ENCODE data around the gene TPRN. TPM values are rescaled to one million over a fixed set of nuclear protein-coding genes. Genes with fewer than 3 reads are reported as not detected.

The TPRN gene
- total and polyA plus RNA-seq, 9 donors = 0.68 to 18.4 (median 15.2) TPM

DNA sequence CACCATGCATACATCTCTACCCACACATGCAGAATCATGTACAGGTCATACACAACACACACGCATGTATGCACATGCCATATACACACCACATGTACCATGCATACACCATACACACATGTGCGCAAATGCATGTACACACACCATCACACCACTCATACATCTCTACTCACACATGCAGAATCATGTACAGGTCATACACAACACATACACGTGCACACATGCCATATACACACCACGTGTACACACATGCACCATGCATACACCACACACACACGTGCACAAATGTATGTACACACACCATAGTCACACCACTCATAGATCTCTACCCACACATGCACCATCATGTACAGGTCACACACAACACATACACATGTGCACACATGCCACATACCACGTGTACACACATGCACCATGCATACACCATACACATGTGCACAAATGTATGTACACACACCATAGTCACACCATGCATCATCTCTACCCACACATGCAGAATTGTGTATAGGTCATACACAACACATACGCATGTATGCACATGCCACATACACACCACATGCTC, 47.6 kb downstream of the TPRN start:
- 88 to 91% (median 90%) methylated on average over 7 of the region's 7 CpGs for WGBS, 3 donors
- DNase-seq = no peak
- no peaks in the 10 kb centered on the region for H3K27me3 ChIP-seq
- H3K27ac ChIP-seq = no peak overlapping the region
- intact Hi-C loops (cut with DNase I) = no loop called here
- TF ChIP-seq EP300 (IDR thresholded peaks at IDR 0.05) (no peak), POLR2A (IDR thresholded peaks at IDR 0.05) (no peak)
- TF ChIP-seq, protein P1, sequence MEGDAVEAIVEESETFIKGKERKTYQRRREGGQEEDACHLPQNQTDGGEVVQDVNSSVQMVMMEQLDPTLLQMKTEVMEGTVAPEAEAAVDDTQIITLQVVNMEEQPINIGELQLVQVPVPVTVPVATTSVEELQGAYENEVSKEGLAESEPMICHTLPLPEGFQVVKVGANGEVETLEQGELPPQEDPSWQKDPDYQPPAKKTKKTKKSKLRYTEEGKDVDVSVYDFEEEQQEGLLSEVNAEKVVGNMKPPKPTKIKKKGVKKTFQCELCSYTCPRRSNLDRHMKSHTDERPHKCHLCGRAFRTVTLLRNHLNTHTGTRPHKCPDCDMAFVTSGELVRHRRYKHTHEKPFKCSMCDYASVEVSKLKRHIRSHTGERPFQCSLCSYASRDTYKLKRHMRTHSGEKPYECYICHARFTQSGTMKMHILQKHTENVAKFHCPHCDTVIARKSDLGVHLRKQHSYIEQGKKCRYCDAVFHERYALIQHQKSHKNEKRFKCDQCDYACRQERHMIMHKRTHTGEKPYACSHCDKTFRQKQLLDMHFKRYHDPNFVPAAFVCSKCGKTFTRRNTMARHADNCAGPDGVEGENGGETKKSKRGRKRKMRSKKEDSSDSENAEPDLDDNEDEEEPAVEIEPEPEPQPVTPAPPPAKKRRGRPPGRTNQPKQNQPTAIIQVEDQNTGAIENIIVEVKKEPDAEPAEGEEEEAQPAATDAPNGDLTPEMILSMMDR (IDR thresholded peaks at IDR 0.05) = no peak
- no peaks in the 10 kb centered on the region for H3K36me3 ChIP-seq
- peaks cover 4% of the 10 kb centered on the region for H3K4me1 ChIP-seq (ENCODE audit: insufficient read depth)
- no peaks in the 10 kb centered on the region for H3K9me3 ChIP-seq
- no peak overlapping the region for H3K4me3 ChIP-seq

- no peak overlapping the region for H3K27ac ChIP-seq
- TF ChIP-seq, protein P1 (IDR thresholded peaks at IDR 0.05) = no peak
- TF ChIP-seq EP300 (IDR thresholded peaks at IDR 0.05) (no peak), POLR2A (IDR thresholded peaks at IDR 0.05) (no peak)
- no peaks in the 10 kb centered on the region for H3K36me3 ChIP-seq
- no peak overlapping the region for H3K4me3 ChIP-seq
- no peaks in the 10 kb centered on the region for H3K4me1 ChIP-seq (ENCODE audit: insufficient read depth)
- intact Hi-C loops (cut with DNase I) = no loop called here
- no peak for DNase-seq
- H3K27me3 ChIP-seq = no peaks in the 10 kb centered on the region
- no peaks in the 10 kb centered on the region for H3K9me3 ChIP-seq
- 16 to 50% (median 20%) methylated on average over 34 of the region's 34 CpGs for WGBS, 3 donors
Measured at GRCh38 chr9:137150617-137151457, 49.7 kb downstream of the TPRN start.

- Histone ChIP-seq H3K27me3 (no peaks in the 10 kb centered on the region), H3K27ac (no peak overlapping the region), H3K36me3 (no peaks in the 10 kb centered on the region), H3K4me3 (no peak overlapping the region), H3K9me3 (no peaks in the 10 kb centered on the region), H3K4me1 (ENCODE audit: insufficient read depth) (no peaks in the 10 kb centered on the region)
- TF ChIP-seq POLR2A (IDR thresholded peaks at IDR 0.05) = no peak
- TF ChIP-seq, protein P1 (IDR thresholded peaks at IDR 0.05) = no peak
- TF ChIP-seq EP300 (IDR thresholded peaks at IDR 0.05) = no peak
- DNase-seq = no peak
- intact Hi-C loops (cut with DNase I) = no loop called here
- 42 to 66% (median 51%) methylated on average over 20 of the region's 20 CpGs for WGBS, 3 donors
Measured at GRCh38 chr9:137149942-137150616, 50.5 kb downstream of the TPRN start.

DNA sequence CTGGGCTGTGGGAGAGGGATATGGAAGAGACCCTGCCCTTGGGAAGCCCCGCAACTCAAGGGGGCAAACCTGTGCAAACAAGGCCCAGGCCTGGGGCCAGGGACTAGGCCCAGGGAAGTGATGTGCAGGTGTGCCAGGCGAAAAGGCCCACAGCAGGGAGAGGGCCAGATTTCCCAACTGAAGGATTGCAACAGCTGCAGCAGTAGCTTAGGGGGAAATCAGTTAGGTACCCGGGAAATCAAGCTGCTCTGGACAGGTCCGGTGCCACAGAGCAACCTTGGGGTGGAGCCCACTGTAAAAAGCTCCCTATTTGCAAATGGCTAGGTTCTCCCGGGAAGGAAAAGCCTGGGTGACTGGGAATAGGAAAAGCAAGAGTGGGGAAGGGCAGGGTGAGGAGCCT, 51.2 kb downstream of the TPRN start:
- intact Hi-C loops (cut with DNase I) = no loop called here
- Histone ChIP-seq H3K4me3 (no peak overlapping the region), H3K9me3 (no peaks in the 10 kb centered on the region), H3K27me3 (no peaks in the 10 kb centered on the region), H3K36me3 (no peaks in the 10 kb centered on the region), H3K27ac (no peak overlapping the region), H3K4me1 (ENCODE audit: insufficient read depth) (no peaks in the 10 kb centered on the region)
- 77 to 81% (median 77%) methylated on average over 5 of the region's 5 CpGs for WGBS, 3 donors
- TF ChIP-seq, protein P1 (IDR thresholded peaks at IDR 0.05) = no peak
- TF ChIP-seq EP300 (IDR thresholded peaks at IDR 0.05) (no peak), POLR2A (IDR thresholded peaks at IDR 0.05) (no peak)
- no peak for DNase-seq
